Neural progenitor cell (in vitro differentiated cells): Measurements from ENCODE around the gene SPEF2. TPM values are rescaled to one million over a fixed set of nuclear protein-coding genes. Genes with fewer than 3 reads are reported as not detected.

Experiments
- DNase-seq: peaks from one replicate; pipeline ENCODE4 v3.0.0-alpha.2; 2016; ENCODE audit warnings: low spot score
- H2AFZ ChIP-seq: fragments of 200-600 bp; sonication (generic); replicated peaks from 2 replicates; pipeline ENCODE4 v1.6.1; 2016; ENCODE audit warnings: antibody characterized with exemption
- H3F3A ChIP-seq: fragments of 200-600 bp; sonication (generic); 2 replicates; pipeline ENCODE4 v1.6.1; 2016; ENCODE audit warnings: antibody characterized with exemption, low read depth
- H3K27ac ChIP-seq: fragments of 200-600 bp; sonication (generic); 2 replicates; pipeline ENCODE4 v1.5.1; 2016; ENCODE audit warnings: mild to moderate bottlenecking
- H3K27me3 ChIP-seq: fragments of 200-600 bp; sonication (generic); 2 replicates; pipeline ENCODE4 v1.6.1; 2016; ENCODE audit warnings: mild to moderate bottlenecking, moderate library complexity
- H3K36me3 ChIP-seq: fragments of 200-600 bp; sonication (generic); 2 replicates; pipeline ENCODE4 v1.5.1; 2016
- H3K4me1 ChIP-seq: fragments of 200-600 bp; sonication (generic); 2 replicates; pipeline ENCODE4 v1.6.1; 2016; ENCODE audit warnings: mixed run types
- H3K4me2 ChIP-seq: fragments of 200-600 bp; sonication (generic); 2 replicates; pipeline ENCODE4 v1.6.1; 2016
- H3K4me3 ChIP-seq: fragments of 200-600 bp; sonication (generic); 2 replicates; pipeline ENCODE4 v1.5.1; 2016
- H3K79me2 ChIP-seq: fragments of 200-600 bp; sonication (generic); 2 replicates; pipeline ENCODE4 v1.6.1; 2016; ENCODE audit warnings: low read depth
- H3K9ac ChIP-seq: fragments of 200-600 bp; sonication (generic); 2 replicates; pipeline ENCODE4 v1.6.1; 2016
- H3K9me3 ChIP-seq: fragments of 200-600 bp; sonication (generic); 2 replicates; pipeline ENCODE4 v1.5.1; 2016; ENCODE audit warnings: low read depth
- H4K20me1 ChIP-seq: fragments of 200-600 bp; sonication (generic); 2 replicates; pipeline ENCODE4 v1.6.1; 2016; ENCODE audit warnings: low read depth
- H3K27ac Mint-ChIP-seq: 3 replicates; pipeline ENCODE4 v1.8.0; 2021; ENCODE audit warnings: mixed read lengths
- H3K27me3 Mint-ChIP-seq: 2 replicates; pipeline ENCODE4 v1.8.0; 2022; ENCODE audit warnings: low read depth, mild to moderate bottlenecking, inconsistent platforms, moderate library complexity, mixed read lengths; ENCODE audit not compliant: insufficient read depth
- H3K36me3 Mint-ChIP-seq: 3 replicates; pipeline ENCODE4 v1.8.0; 2021; ENCODE audit warnings: mixed read lengths
- H3K4me1 Mint-ChIP-seq: 3 replicates; pipeline ENCODE4 v1.8.0; 2021; ENCODE audit warnings: mixed read lengths
- H3K4me3 Mint-ChIP-seq: 3 replicates; pipeline ENCODE4 v1.8.0; 2021; ENCODE audit warnings: mild to moderate bottlenecking, moderate library complexity, mixed read lengths
- H3K9me3 Mint-ChIP-seq: 3 replicates; pipeline ENCODE4 v1.8.0; 2020; ENCODE audit warnings: mixed read lengths
- EZH2 ChIP-seq: fragments of 200-600 bp; sonication (generic); IDR thresholded peaks from 2 replicates; pipeline ENCODE4 v1.6.1; 2017; ENCODE audit warnings: antibody characterized with exemption, mild to moderate bottlenecking, moderate library complexity
- EZH2phosphoT487 ChIP-seq: fragments of 200-600 bp; sonication (generic); IDR thresholded peaks from 2 replicates; pipeline ENCODE4 v1.6.1; 2017; ENCODE audit warnings: antibody characterized with exemption
- total RNA-seq: library from RNA; depleted of rRNA; stranded (reverse); fragments of >200 nt; gene quantifications from 2 replicates; pipeline ENCODE4 v1.2.3, GENCODE V29; 2015; ENCODE audit warnings: low replicate concordance
- TF ChIP-seq, protein P1 (sequence below): fragments of 200-600 bp; sonication (generic); IDR thresholded peaks from 2 replicates; pipeline ENCODE4 v1.5.1; 2017; ENCODE audit warnings: antibody characterized with exemption, mild to moderate bottlenecking

SPEF2 gene
- total RNA-seq, 1 donor from 2014 or later = 5.8 TPM

DNA sequence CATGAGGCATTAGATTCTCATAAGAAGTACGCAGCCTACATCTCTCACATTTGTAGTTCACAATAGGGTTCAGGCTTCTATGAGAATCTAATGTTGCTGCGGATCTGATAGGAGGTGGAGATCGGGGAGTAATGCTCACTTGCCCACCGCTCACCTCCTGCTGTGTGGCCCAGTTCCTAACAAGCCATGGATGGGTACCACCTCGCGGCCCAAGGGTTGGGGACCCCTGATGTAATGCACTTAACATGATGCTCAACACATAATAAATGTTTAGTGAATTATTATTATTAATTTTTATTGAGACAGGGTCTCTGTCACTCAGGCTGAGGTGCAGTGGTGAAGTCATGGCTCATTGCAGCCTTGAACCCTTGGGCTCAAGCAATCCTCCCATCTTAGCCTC is 134.3 kb downstream of the SPEF2 start:
- H3K4me3 Mint-ChIP-seq = no peak overlapping the region
- Histone ChIP-seq H3K9me3 (no peaks in the 10 kb centered on the region), H3K36me3 (no peaks in the 10 kb centered on the region), H3K4me1 (peaks cover 21% of the 10 kb centered on the region), H3K9ac (no peak overlapping the region), H4K20me1 (no peaks in the 10 kb centered on the region), H3K79me2 (no peaks in the 10 kb centered on the region), H3K4me3 (no peak overlapping the region), H3K27me3 (peaks cover 97% of the 10 kb centered on the region), H2AFZ (no peak overlapping the region), H3F3A (peaks cover 20% of the 10 kb centered on the region), H3K4me2 (no peak overlapping the region), H3K27ac (no peak overlapping the region)
- no peaks in the 10 kb centered on the region for H3K36me3 Mint-ChIP-seq
- no peaks in the 10 kb centered on the region for H3K27me3 Mint-ChIP-seq
- TF ChIP-seq EZH2 (no peak), EZH2phosphoT487 (no peak)
- TF ChIP-seq, protein P1, sequence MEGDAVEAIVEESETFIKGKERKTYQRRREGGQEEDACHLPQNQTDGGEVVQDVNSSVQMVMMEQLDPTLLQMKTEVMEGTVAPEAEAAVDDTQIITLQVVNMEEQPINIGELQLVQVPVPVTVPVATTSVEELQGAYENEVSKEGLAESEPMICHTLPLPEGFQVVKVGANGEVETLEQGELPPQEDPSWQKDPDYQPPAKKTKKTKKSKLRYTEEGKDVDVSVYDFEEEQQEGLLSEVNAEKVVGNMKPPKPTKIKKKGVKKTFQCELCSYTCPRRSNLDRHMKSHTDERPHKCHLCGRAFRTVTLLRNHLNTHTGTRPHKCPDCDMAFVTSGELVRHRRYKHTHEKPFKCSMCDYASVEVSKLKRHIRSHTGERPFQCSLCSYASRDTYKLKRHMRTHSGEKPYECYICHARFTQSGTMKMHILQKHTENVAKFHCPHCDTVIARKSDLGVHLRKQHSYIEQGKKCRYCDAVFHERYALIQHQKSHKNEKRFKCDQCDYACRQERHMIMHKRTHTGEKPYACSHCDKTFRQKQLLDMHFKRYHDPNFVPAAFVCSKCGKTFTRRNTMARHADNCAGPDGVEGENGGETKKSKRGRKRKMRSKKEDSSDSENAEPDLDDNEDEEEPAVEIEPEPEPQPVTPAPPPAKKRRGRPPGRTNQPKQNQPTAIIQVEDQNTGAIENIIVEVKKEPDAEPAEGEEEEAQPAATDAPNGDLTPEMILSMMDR = no peak
- no peak for DNase-seq
- H3K4me1 Mint-ChIP-seq = peaks cover 20% of the 10 kb centered on the region
- no peak overlapping the region for H3K27ac Mint-ChIP-seq
- peaks cover 2% of the 10 kb centered on the region for H3K9me3 Mint-ChIP-seq

DNA sequence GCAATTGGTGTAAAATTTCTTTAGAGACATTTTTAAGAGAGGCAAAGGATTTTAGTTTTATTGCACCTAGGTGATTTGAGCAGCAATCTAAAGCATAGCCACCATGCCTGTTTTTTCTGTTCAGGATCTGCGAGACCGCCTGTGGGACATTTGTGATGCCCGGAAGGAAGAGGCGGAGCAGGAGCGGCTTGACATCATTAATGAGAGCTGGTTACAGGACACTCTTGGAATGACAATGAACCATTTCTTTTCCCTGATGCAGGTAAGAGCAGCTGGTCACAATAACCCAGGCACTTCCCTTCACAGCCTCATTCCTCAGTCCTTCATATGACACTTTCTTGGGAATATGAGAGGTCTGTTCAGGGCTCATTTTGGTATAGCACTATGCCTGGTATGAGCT is 135.8 kb downstream of the SPEF2 start:
- H3K27me3 ChIP-seq = peaks cover 97% of the 10 kb centered on the region
- H3K36me3 Mint-ChIP-seq = no peaks in the 10 kb centered on the region
- no peak overlapping the region for H3K9ac ChIP-seq
- H3F3A ChIP-seq = peaks cover 20% of the 10 kb centered on the region
- H3K27ac Mint-ChIP-seq = no peak overlapping the region
- no peak overlapping the region for H3K4me3 ChIP-seq
- peak overlapping the region; percentile 67 for H3K4me2 ChIP-seq
- no peaks in the 10 kb centered on the region for H3K79me2 ChIP-seq
- peaks cover 21% of the 10 kb centered on the region for H3K4me1 ChIP-seq
- H3K9me3 ChIP-seq = no peaks in the 10 kb centered on the region
- H3K36me3 ChIP-seq = no peaks in the 10 kb centered on the region
- peaks cover 20% of the 10 kb centered on the region for H3K4me1 Mint-ChIP-seq
- no peak overlapping the region for H2AFZ ChIP-seq
- no peak overlapping the region for H3K4me3 Mint-ChIP-seq
- H4K20me1 ChIP-seq = no peaks in the 10 kb centered on the region
- peak; percentile 44 for DNase-seq
- H3K27me3 Mint-ChIP-seq = no peaks in the 10 kb centered on the region
- H3K27ac ChIP-seq = no peak overlapping the region
- TF ChIP-seq EZH2phosphoT487 = no peak
- TF ChIP-seq EZH2 = no peak
- TF ChIP-seq, protein P1 = no peak
- H3K9me3 Mint-ChIP-seq = no peaks in the 10 kb centered on the region

DNA sequence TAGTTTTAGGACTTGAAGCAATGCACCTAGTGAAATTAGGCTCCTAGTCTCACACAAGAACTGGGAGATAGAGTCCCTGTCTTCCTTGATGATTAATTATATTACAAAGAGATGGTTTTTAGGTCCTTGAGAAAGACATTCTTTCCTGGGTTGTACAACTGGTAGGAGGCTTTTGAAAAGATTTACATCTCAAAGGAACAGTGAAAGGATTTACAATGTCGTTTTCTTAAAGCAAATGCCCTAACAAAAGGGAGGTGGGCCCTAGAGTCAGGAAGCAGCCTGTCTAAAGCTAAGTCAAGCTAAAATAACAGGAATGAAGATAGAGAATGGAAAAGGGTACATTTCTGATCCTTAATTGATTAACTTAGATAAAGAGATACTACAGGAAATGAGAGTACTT is 136.8 kb downstream of the SPEF2 start:
- H4K20me1 ChIP-seq = no peaks in the 10 kb centered on the region
- TF ChIP-seq, protein P1 = no peak
- TF ChIP-seq EZH2phosphoT487 (no peak), EZH2 (no peak)
- H3F3A ChIP-seq = peaks cover 20% of the 10 kb centered on the region
- Mint-ChIP-seq H3K27ac (no peak overlapping the region), H3K27me3 (no peaks in the 10 kb centered on the region), H3K4me1 (peaks cover 20% of the 10 kb centered on the region), H3K36me3 (no peaks in the 10 kb centered on the region), H3K4me3 (no peak overlapping the region), H3K9me3 (no peaks in the 10 kb centered on the region)
- peak; percentile 69 for DNase-seq
- H3K36me3 ChIP-seq = no peaks in the 10 kb centered on the region
- peaks cover 21% of the 10 kb centered on the region for H3K4me1 ChIP-seq
- no peak overlapping the region for H3K27ac ChIP-seq
- H3K4me3 ChIP-seq = no peak overlapping the region
- peak overlapping the region; percentile 17 for H2AFZ ChIP-seq
- no peaks in the 10 kb centered on the region for H3K79me2 ChIP-seq
- no peaks in the 10 kb centered on the region for H3K9me3 ChIP-seq
- peak overlapping the region; percentile 67 for H3K4me2 ChIP-seq
- no peak overlapping the region for H3K9ac ChIP-seq
- peaks cover 97% of the 10 kb centered on the region for H3K27me3 ChIP-seq
